Breast epithelium (tissue), 3 donors: ENCODE results near the gene SYK.

Experiments used
- CTCF ChIP-seq, 3 donors: fragments of 450-650 bp; IDR thresholded peaks; one replicate each; pipeline ENCODE4 v1.5.1; 2016 to 2017; ENCODE audit warnings: antibody characterized with exemption in 3 of 3, mild to moderate bottlenecking in 3 of 3, moderate library complexity in 3 of 3
- POLR2AphosphoS5 ChIP-seq, 3 donors: sonication (generic); formaldehyde crosslinking; IDR thresholded peaks; one replicate each; pipeline ENCODE4 v1.6.1; 2017; ENCODE audit warnings: antibody characterized with exemption in 3 of 3

- TF ChIP-seq CTCF (IDR thresholded peaks at IDR 0.05) (no peak), POLR2AphosphoS5 (IDR thresholded peaks at IDR 0.05) (no peak)
These were observed 118.3 kb downstream of the SYK start for GRCh38 chr9:90919883-90920282.
